Activated naive CD8-positive, alpha-beta T cell treated with anti-CD3 and anti-CD28 coated beads, Interleukin-2, amount 10 ng/mL, durations not matched to agents 7 days and 5 days (primary cell): Measurements from ENCODE around the gene DOCK3. TPM values are rescaled to one million over a fixed set of nuclear protein-coding genes. Genes with fewer than 3 reads are reported as not detected.
"Not testable (repeated sequence)": the region's sequence is repeated elsewhere in the genome, so short reads cannot be mapped to it uniquely, and the experiment has no call there.

ENCODE experiments used
- ATAC-seq: fragments of 150-1000 bp; cut with Tn5 transposase; one replicate; pipeline ENCODE4 v1.10.0; 2021; ENCODE audit warnings: low read depth, moderate library complexity
- POLR2A ChIA-PET: fragments of 350-600 bp; sonication (Branson Sonifier 250); formaldehyde crosslinking; loops from one replicate; lab custom pipeline; 2021; ENCODE audit warnings: antibody characterized with exemption; lab: Charles Lee
- DNase-seq: peaks from one replicate; pipeline ENCODE4 v3.0.0; 2021
- H3K27ac Mint-ChIP-seq: one replicate; pipeline ENCODE4 v1.8.0; 2022; ENCODE audit warnings: mild to moderate bottlenecking, mixed read lengths
- H3K27me3 Mint-ChIP-seq: one replicate; pipeline ENCODE4 v1.8.0; 2022; ENCODE audit warnings: mild to moderate bottlenecking, moderate library complexity, mixed read lengths
- H3K36me3 Mint-ChIP-seq: one replicate; pipeline ENCODE4 v1.8.0; 2021; ENCODE audit warnings: mild to moderate bottlenecking, mixed read lengths
- H3K4me1 Mint-ChIP-seq: one replicate; pipeline ENCODE4 v1.8.0; 2021; ENCODE audit warnings: mixed read lengths
- H3K4me3 Mint-ChIP-seq: one replicate; pipeline ENCODE4 v1.8.0; 2022; ENCODE audit warnings: mild to moderate bottlenecking, moderate library complexity, mixed read lengths
- H3K9me3 Mint-ChIP-seq: one replicate; pipeline ENCODE4 v1.8.0; 2021; ENCODE audit warnings: mixed read lengths
- total RNA-seq, 2 experiments: library from RNA; stranded (reverse); gene quantifications; one replicate each; pipeline ENCODE4 v1.2.3, GENCODE V29; 2021

Gene DOCK3
- total RNA-seq, 2 experiments from 2014 or later: 3.3 to 3.4 TPM

GRCh38 chr3:51176923-51177322, 502.2 kb downstream of the DOCK3 start:
- POLR2A ChIA-PET: no interaction called here
- Mint-ChIP-seq H3K4me3 (no peak overlapping the region), H3K27ac (no peak overlapping the region), H3K36me3 (peaks cover 13% of the 10 kb centered on the region), H3K4me1 (no peaks in the 10 kb centered on the region), H3K9me3 (peaks cover 17% of the 10 kb centered on the region), H3K27me3 (no peaks in the 10 kb centered on the region)
- no peak for ATAC-seq
- DNase-seq: no peak

GRCh38 chr3:51186446-51186845, 511.7 kb downstream of the DOCK3 start:
- H3K27me3 Mint-ChIP-seq, H3K36me3 Mint-ChIP-seq, DNase-seq, H3K4me3 Mint-ChIP-seq, H3K4me1 Mint-ChIP-seq, H3K27ac Mint-ChIP-seq, ATAC-seq, POLR2A ChIA-PET, H3K9me3 Mint-ChIP-seq: not testable (repeated sequence)

GRCh38 chr3:51190199-51190598, 515.5 kb downstream of the DOCK3 start:
- H3K4me3 Mint-ChIP-seq: no peak overlapping the region
- ATAC-seq (no peak), DNase-seq (no peak)
- peaks cover 3% of the 10 kb centered on the region for H3K9me3 Mint-ChIP-seq
- no peaks in the 10 kb centered on the region for H3K4me1 Mint-ChIP-seq
- H3K27me3 Mint-ChIP-seq: no peaks in the 10 kb centered on the region
- H3K27ac Mint-ChIP-seq: no peak overlapping the region
- POLR2A ChIA-PET: no interaction called here
- peaks cover 1% of the 10 kb centered on the region for H3K36me3 Mint-ChIP-seq

- Mint-ChIP-seq H3K27me3 (no peaks in the 10 kb centered on the region), H3K4me3 (no peak overlapping the region), H3K27ac (no peak overlapping the region), H3K4me1 (no peaks in the 10 kb centered on the region), H3K9me3 (peaks cover 3% of the 10 kb centered on the region), H3K36me3 (peaks cover 1% of the 10 kb centered on the region)
- ATAC-seq: no peak
- POLR2A ChIA-PET: no interaction called here
- no peak for DNase-seq
These were observed 516.1 kb downstream of the DOCK3 start for GRCh38 chr3:51190827-51191226.

GRCh38 chr3:51191768-51192167, 517.0 kb downstream of the DOCK3 start:
- Mint-ChIP-seq H3K4me3 (no peak overlapping the region), H3K4me1 (no peaks in the 10 kb centered on the region), H3K27ac (no peak overlapping the region), H3K27me3 (no peaks in the 10 kb centered on the region), H3K36me3 (peaks cover under 1% of the 10 kb centered on the region), H3K9me3 (peaks cover 3% of the 10 kb centered on the region)
- POLR2A ChIA-PET: no interaction called here
- DNase-seq (no peak), ATAC-seq (no peak)

GRCh38 chr3:51198477-51198876, 523.8 kb downstream of the DOCK3 start:
- Mint-ChIP-seq H3K36me3 (peaks cover 8% of the 10 kb centered on the region), H3K4me3 (no peak overlapping the region), H3K27me3 (no peaks in the 10 kb centered on the region), H3K27ac (no peak overlapping the region), H3K4me1 (no peaks in the 10 kb centered on the region), H3K9me3 (peaks cover 8% of the 10 kb centered on the region)
- ATAC-seq (no peak), DNase-seq (no peak)
- POLR2A ChIA-PET: no interaction called here

- DNase-seq, H3K4me3 Mint-ChIP-seq, H3K36me3 Mint-ChIP-seq, H3K4me1 Mint-ChIP-seq, POLR2A ChIA-PET, H3K27me3 Mint-ChIP-seq, ATAC-seq, H3K9me3 Mint-ChIP-seq, H3K27ac Mint-ChIP-seq: not testable (repeated sequence)
These were observed 524.6 kb downstream of the DOCK3 start for GRCh38 chr3:51199296-51199695.

GRCh38 chr3:51216291-51216690, 541.6 kb downstream of the DOCK3 start:
- H3K27ac Mint-ChIP-seq: no peak overlapping the region

GRCh38 chr3:51221959-51222358, 547.2 kb downstream of the DOCK3 start:
- H3K27ac Mint-ChIP-seq: no peak overlapping the region
- POLR2A ChIA-PET: no interaction called here
- H3K36me3 Mint-ChIP-seq: no peaks in the 10 kb centered on the region
- H3K27me3 Mint-ChIP-seq: no peaks in the 10 kb centered on the region
- ATAC-seq (no peak), DNase-seq (no peak)
- H3K9me3 Mint-ChIP-seq: no peaks in the 10 kb centered on the region
- H3K4me3 Mint-ChIP-seq: no peak overlapping the region
- peaks cover 1% of the 10 kb centered on the region for H3K4me1 Mint-ChIP-seq

More at GRCh38 chr3:51216291-51216690, 541.6 kb downstream of the DOCK3 start:
- Mint-ChIP-seq H3K36me3 (peaks cover 5% of the 10 kb centered on the region), H3K4me1 (no peaks in the 10 kb centered on the region), H3K27me3 (no peaks in the 10 kb centered on the region), H3K9me3 (no peaks in the 10 kb centered on the region), H3K4me3 (no peak overlapping the region)
- POLR2A ChIA-PET: no interaction called here
- no peak for ATAC-seq
- DNase-seq: no peak

- H3K4me3 Mint-ChIP-seq: no peak overlapping the region
- peaks cover 1% of the 10 kb centered on the region for H3K4me1 Mint-ChIP-seq
- DNase-seq (no peak), ATAC-seq (no peak)
- H3K27me3 Mint-ChIP-seq: no peaks in the 10 kb centered on the region
- H3K9me3 Mint-ChIP-seq: no peaks in the 10 kb centered on the region
- no peaks in the 10 kb centered on the region for H3K36me3 Mint-ChIP-seq
- no peak overlapping the region for H3K27ac Mint-ChIP-seq
- POLR2A ChIA-PET: no interaction called here
These were observed 549.6 kb downstream of the DOCK3 start for GRCh38 chr3:51224283-51224682.

GRCh38 chr3:51224843-51225242, 550.1 kb downstream of the DOCK3 start:
- DNase-seq: no peak
- Mint-ChIP-seq H3K36me3 (no peaks in the 10 kb centered on the region), H3K9me3 (no peaks in the 10 kb centered on the region), H3K4me1 (peaks cover 1% of the 10 kb centered on the region), H3K27ac (no peak overlapping the region), H3K4me3 (no peak overlapping the region), H3K27me3 (no peaks in the 10 kb centered on the region)
- no peak for ATAC-seq
- POLR2A ChIA-PET: no interaction called here

GRCh38 chr3:51242939-51243338, 568.2 kb downstream of the DOCK3 start:
- H3K27me3 Mint-ChIP-seq: no peaks in the 10 kb centered on the region
- H3K4me3 Mint-ChIP-seq: no peak overlapping the region

GRCh38 chr3:51243924-51244323, 569.2 kb downstream of the DOCK3 start:
- no peaks in the 10 kb centered on the region for H3K27me3 Mint-ChIP-seq
- POLR2A ChIA-PET: no interaction called here
- H3K4me3 Mint-ChIP-seq: no peak overlapping the region
- no peak overlapping the region for H3K27ac Mint-ChIP-seq
- H3K9me3 Mint-ChIP-seq: peaks cover 5% of the 10 kb centered on the region
- DNase-seq (no peak), ATAC-seq (no peak)
- H3K36me3 Mint-ChIP-seq: peaks cover 4% of the 10 kb centered on the region
- H3K4me1 Mint-ChIP-seq: peaks cover 1% of the 10 kb centered on the region

More at GRCh38 chr3:51242939-51243338, 568.2 kb downstream of the DOCK3 start:
- DNase-seq (no peak), ATAC-seq (no peak)
- peaks cover 1% of the 10 kb centered on the region for H3K4me1 Mint-ChIP-seq
- no peak overlapping the region for H3K27ac Mint-ChIP-seq
- POLR2A ChIA-PET: no interaction called here
- peaks cover 7% of the 10 kb centered on the region for H3K36me3 Mint-ChIP-seq
- H3K9me3 Mint-ChIP-seq: peaks cover 7% of the 10 kb centered on the region

- no peak overlapping the region for H3K27ac Mint-ChIP-seq
- no peak overlapping the region for H3K4me3 Mint-ChIP-seq
- peaks cover 1% of the 10 kb centered on the region for H3K9me3 Mint-ChIP-seq
- no peaks in the 10 kb centered on the region for H3K27me3 Mint-ChIP-seq
- ATAC-seq (no peak), DNase-seq (no peak)
- peaks cover 2% of the 10 kb centered on the region for H3K36me3 Mint-ChIP-seq
- POLR2A ChIA-PET: no interaction called here
- peaks cover 1% of the 10 kb centered on the region for H3K4me1 Mint-ChIP-seq
These were observed 571.1 kb downstream of the DOCK3 start for GRCh38 chr3:51245867-51246266.

- POLR2A ChIA-PET: no interaction called here
- Mint-ChIP-seq H3K36me3 (peaks cover 1% of the 10 kb centered on the region), H3K27ac (no peak overlapping the region), H3K4me1 (no peaks in the 10 kb centered on the region), H3K4me3 (no peak overlapping the region), H3K9me3 (no peaks in the 10 kb centered on the region), H3K27me3 (no peaks in the 10 kb centered on the region)
- DNase-seq: no peak
- ATAC-seq: no peak
These were observed 583.1 kb downstream of the DOCK3 start for GRCh38 chr3:51257870-51258269.
